K562 (cell line): ENCODE data around the gene KLHDC7B. TPM values are rescaled to one million over a fixed set of nuclear protein-coding genes. Genes with fewer than 3 reads are reported as not detected.
A peak's percentile ranks its signal among the peaks of the same experiment; 100 is the strongest.

Experiments used
- ATAC-seq: fragments of 200-7000 bp; cut with Tn5 transposase; 3 replicates; pipeline ENCODE4 v1.9.1; 2020; ENCODE audit warnings: moderate library complexity
- BruUV-seq: library from RNA; stranded (reverse); fragments of 400-500 nt; replicated peaks from 2 replicates; lab custom pipeline; 2021; lab: Mats Ljungman, UMichigan
- CTCF ChIA-PET: fragments of 300-600 bp; formaldehyde crosslinking; extraction: SDS; loops from one replicate; lab custom pipeline; 2021; ENCODE audit warnings: low intra/inter-chr PET ratio; lab: Yijun Ruan, JAX
- POLR2A ChIA-PET: fragments of 300-600, 350-650 bp; sonication (Branson Sonifier 250); formaldehyde crosslinking; extraction: SDS; loops from one replicate; lab custom pipeline; 2021; ENCODE audit warnings: antibody characterized with exemption, inconsistent platforms; lab: Yijun Ruan, JAX
- DNase-seq, 4 experiments: peaks; one replicate each; pipeline versions ENCODE4 v3.0.0 to v3.0.0-alpha.2; 2011 to 2018; ENCODE audit warnings: low spot score in 3 of 4, mixed read lengths in 3 of 4; ENCODE audit errors: extremely low read depth in 1 of 4
- FAIRE-seq: peaks from 2 replicates; lab custom pipeline; 2011; peaks lifted over from hg19 to GRCh38; lab: Jason Lieb, UNC
- H2AFZ ChIP-seq: 2 replicates; pipeline ENCODE4 v1.6.0; 2011; ENCODE audit warnings: low read depth, low read length, control low read depth, inconsistent platforms
- H3K27ac ChIP-seq: fragments of 200-600 bp; 3 replicates; pipeline ENCODE4 v1.8.0; 2011; ENCODE audit warnings: low read depth, mild to moderate bottlenecking, control low read depth, inconsistent platforms, low read length, moderate library complexity, mixed read lengths; ENCODE audit errors: extremely low read depth
- H3K27me3 ChIP-seq, 2 experiments: fragments of 300-600 bp in 1 of 2; 2 replicates in 1 of 2; 3 replicates in 1 of 2; pipeline versions ENCODE4 v1.6.0 to v1.8.0; 2011; ENCODE audit warnings: inconsistent platforms in 2 of 2, low read length in 2 of 2, mild to moderate bottlenecking in 1 of 2, mixed read lengths in 1 of 2, moderate library complexity in 1 of 2; ENCODE audit not compliant: control insufficient read depth in 2 of 2, insufficient read depth in 2 of 2
- H3K36me3 ChIP-seq: fragments of 300-600 bp; 3 replicates; pipeline ENCODE4 v1.8.0; 2011; ENCODE audit warnings: mild to moderate bottlenecking, low read length, inconsistent platforms; ENCODE audit not compliant: control insufficient read depth, insufficient read depth
- H3K4me1 ChIP-seq, 2 experiments: fragments of 200-600 bp in 1 of 2; replicated peaks in 1 of 2; 2 replicates in 1 of 2; 3 replicates in 1 of 2; pipeline versions ENCODE4 v1.5.1 to v1.8.0; 2011; ENCODE audit warnings: inconsistent platforms in 2 of 2, low read length in 2 of 2, mild to moderate bottlenecking in 1 of 2, mixed read lengths in 1 of 2, moderate library complexity in 1 of 2; ENCODE audit not compliant: control insufficient read depth in 2 of 2, insufficient read depth in 2 of 2
- H3K4me2 ChIP-seq: 2 replicates; pipeline ENCODE4 v1.6.1; 2011; ENCODE audit warnings: low read length, control low read depth, inconsistent platforms, mixed read lengths; ENCODE audit not compliant: insufficient read depth
- H3K4me3 ChIP-seq: fragments of 200-600 bp; sonication (generic), shearing (Covaris generic); 2 replicates; pipeline ENCODE4 v1.5.1; 2016; ENCODE audit warnings: control low read depth, inconsistent platforms
- H3K79me2 ChIP-seq: fragments of 200-600 bp; 3 replicates; pipeline ENCODE4 v1.8.0; 2011; ENCODE audit warnings: low read length, inconsistent platforms; ENCODE audit not compliant: control insufficient read depth, insufficient read depth
- H3K9ac ChIP-seq, 2 experiments: 2 replicates each; pipeline versions ENCODE4 v1.6.0 to v1.6.1; 2011; ENCODE audit warnings: low read depth in 2 of 2, low read length in 2 of 2, control low read depth in 1 of 2, inconsistent platforms in 1 of 2, mild to moderate bottlenecking in 1 of 2, mixed read lengths in 1 of 2; ENCODE audit not compliant: insufficient read depth in 1 of 2
- H3K9me1 ChIP-seq: one replicate; pipeline ENCODE4 v1.6.0; 2011; ENCODE audit warnings: inconsistent platforms, mild to moderate bottlenecking, low read length, moderate library complexity; ENCODE audit not compliant: control insufficient read depth, insufficient read depth
- H3K9me3 ChIP-seq: replicated peaks from 2 replicates; pipeline ENCODE4 v1.5.1; 2011; ENCODE audit warnings: low read depth, low read length, inconsistent platforms; ENCODE audit not compliant: control insufficient read depth, insufficient read depth
- H4K20me1 ChIP-seq: replicated peaks from 2 replicates; pipeline ENCODE4 v1.6.1; 2011; ENCODE audit warnings: low read length, inconsistent platforms, mixed read lengths; ENCODE audit not compliant: control insufficient read depth, insufficient read depth
- ELF4 ChIP-seq: fragments of 450-650 bp; formaldehyde crosslinking; IDR thresholded peaks from 2 replicates; pipeline ENCODE4 v1.4.0; 2022; ENCODE audit warnings: missing genetic modification characterization
- NR2F6 ChIP-seq: fragments of 450-650 bp; formaldehyde crosslinking; IDR thresholded peaks from 2 replicates; pipeline ENCODE4 v1.4.0; 2020; ENCODE audit warnings: mild to moderate bottlenecking
- PHB2 ChIP-seq: fragments of 450-650 bp; IDR thresholded peaks from 2 replicates; pipeline ENCODE4 v1.6.1; 2017; ENCODE audit warnings: low read depth
- ZEB2 ChIP-seq: fragments of 450-650 bp; IDR thresholded peaks from 2 replicates; pipeline ENCODE4 v1.6.1; 2016
- ZNF41 ChIP-seq: fragments of 250-450 bp; sonication (Bioruptor Pico); conservative IDR thresholded peaks from 2 replicates; pipeline ENCODE4 v1.4.0; 2020; ENCODE audit warnings: mild to moderate bottlenecking
- WGBS: fragments of 100-300 bp; shearing (Covaris generic); methylation state at CpG from one replicate; pipeline ENCODE4 v1.1.6; 2016; ENCODE audit warnings: low coverage, mixed read lengths; ENCODE audit not compliant: insufficient coverage; ENCODE audit errors: missing lambda C conversion rate; 5-methylcytosine and 5-hydroxymethylcytosine counted together
- in situ Hi-C: fragments of 300-500 bp; cut with MboI; formaldehyde crosslinking; loops from 4 replicates; pipeline ENCODE4 v1.15.0; 2018; ENCODE audit warnings: inconsistent platforms, mixed read lengths
- intact Hi-C: fragments of 100-400 bp; cut with micrococcal nuclease; formaldehyde crosslinking; loops from 2 replicates; pipeline ENCODE4 v1.14.2; 2022
- polyA plus RNA-seq, 8 experiments: library from polyadenylated mRNA; depleted of rRNA in 4 of 8; stranded (reverse) in 5 of 8; unstranded in 3 of 8; fragments of >200 nt; fragmentation: Nextera tagmentation in 2 of 8; fragmentation: Illumina TruSeq in 1 of 8; extraction: Ambion mirVana in 2 of 8; extraction: Trizol in 1 of 8; gene quantifications; 2 replicates each; pipeline versions ENCODE4 v1.2.1 to v1.2.3, GENCODE V29; 2011 to 2014; ENCODE audit warnings: inconsistent platforms in 1 of 8, missing spikeins in 1 of 8
- total RNA-seq, 7 experiments: library from RNA; depleted of rRNA in 6 of 7; stranded (reverse); fragments of >200 nt in 6 of 7; fragmentation: Illumina TruSeq in 2 of 7; extraction: Trizol in 2 of 7; gene quantifications; 2 replicates each; pipeline versions ENCODE4 v1.2.1 to v1.2.3, GENCODE V29; 2011 to 2021; ENCODE audit warnings: low replicate concordance in 1 of 7

KLHDC7B gene
- total and polyA plus RNA-seq, 9 of the 15 experiments (the other 6 are each of a cell fraction or from before 2014, with no cell fraction given): 0.04 to 0.22 (median 0.05) TPM; not detected in 4

DNA sequence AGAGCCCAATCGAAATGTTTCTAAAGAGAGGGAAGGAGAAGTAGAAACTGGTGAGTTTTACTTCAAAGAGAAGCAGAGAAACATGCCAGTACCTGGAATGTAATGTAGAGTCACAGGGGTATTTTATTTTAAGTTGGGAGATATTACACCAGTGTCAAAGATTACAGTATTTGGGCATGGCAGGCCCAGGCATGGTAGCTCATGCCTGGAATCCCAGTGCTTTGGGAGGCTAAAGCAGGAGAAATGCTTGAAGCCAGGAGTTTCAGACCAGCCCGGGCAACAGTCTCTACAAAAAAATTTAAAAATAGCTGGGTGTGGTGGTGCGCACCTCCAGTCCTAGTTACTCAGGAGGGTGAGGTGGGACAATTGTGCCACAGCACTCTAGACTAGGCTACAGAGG, 14.3 kb downstream of the KLHDC7B start (continued):
- TF ChIP-seq NR2F6 (CRISPR knock-in tag) (no peak), ZNF41 (CRISPR knock-in tag) (no peak), ELF4 (no peak)

- no peak overlapping the region for H3K4me2 ChIP-seq
- H3K79me2 ChIP-seq: no peaks in the 10 kb centered on the region
- H3K4me1 ChIP-seq: peaks cover 0 to 13% of the 10 kb centered on the region in 2 experiments; a peak in 2 of 5 replicates
- no peaks in the 10 kb centered on the region for H3K27me3 ChIP-seq
- no peak overlapping the region for H3K27ac ChIP-seq
- ATAC-seq (no peak), FAIRE-seq (no peak), DNase-seq (no peak)
- no TSS peak for BruUV-seq
- H4K20me1 ChIP-seq: no peaks in the 10 kb centered on the region
- intact Hi-C loops (loop anchor here (5.0 kb wide), 1 partner anchor 34 kb away; the partner anchor contains the start of gene SCO2), in situ Hi-C loops (no loop called here)
- H3K9me1 ChIP-seq: no peaks in the 10 kb centered on the region
- H3K4me3 ChIP-seq: no peak overlapping the region
- no peaks in the 10 kb centered on the region for H3K9me3 ChIP-seq
- H2AFZ ChIP-seq: no peak overlapping the region
- 64% methylated on average over 7 of the region's 34 CpGs for WGBS
- CTCF ChIA-PET: no interaction called here
- POLR2A ChIA-PET: no interaction called here
- H3K36me3 ChIP-seq: no peaks in the 10 kb centered on the region
- TF ChIP-seq ZEB2 (0 out of 2 replicates have a peak, but pooled peaks have one; percentile 20), PHB2 (no peak)
- no peak overlapping the region for H3K9ac ChIP-seq
Observed at GRCh38 chr22:50561401-50562358, 16.0 kb downstream of the KLHDC7B start.
